ENCODE data around the gene DHRS11. TPM values are rescaled to one million over a fixed set of nuclear protein-coding genes. Genes with fewer than 3 reads are reported as not detected.

The DHRS11 gene
- polyA plus RNA-seq, 3 donors: 1.2 to 4.3 (median 2.7) TPM

- Histone ChIP-seq H3K4me1 (ENCODE audit: control insufficient read depth in 1 of 2, insufficient read depth in 2 of 2, low read length in 2 of 2) (no peaks in the 10 kb centered on the region), H3K4me3 (replicated peaks in 1 of 3; ENCODE audit: low read depth in 2 of 3, low read length in 3 of 3) (no peak overlapping the region), H3K27me3 (ENCODE audit: control insufficient read depth in 2 of 2, insufficient read depth in 2 of 2, low read length in 2 of 2) (no peaks in the 10 kb centered on the region), H2AFZ (ENCODE audit: insufficient read depth, low read depth, low read length, poor library complexity, severe bottlenecking) (no peak overlapping the region), H4K20me1 (ENCODE audit: insufficient read depth, low read length) (peaks cover 85% of the 10 kb centered on the region), H3K27ac (ENCODE audit: low read depth in 1 of 2, low read length in 2 of 2) (no peak overlapping the region), H3K79me2 (ENCODE audit: insufficient read depth, low read length) (peaks cover 41% of the 10 kb centered on the region), H3K9me3 (replicated peaks in 1 of 2; ENCODE audit: control insufficient read depth in 1 of 2, insufficient read depth in 1 of 2, low read length in 2 of 2) (no peaks in the 10 kb centered on the region), H3K9ac (ENCODE audit: insufficient read depth, low read length, poor library complexity, severe bottlenecking) (no peak overlapping the region), H3K4me2 (replicated peaks; ENCODE audit: extremely low read depth, low read length, poor library complexity, severe bottlenecking) (no peak overlapping the region), H3K36me3 (replicated peaks in 1 of 2; ENCODE audit: control insufficient read depth in 1 of 2, insufficient read depth in 2 of 2, low read length in 2 of 2) (peaks cover 91 to 98% of the 10 kb centered on the region in 2 donors)
- WGBS (ENCODE audit: insufficient coverage): no CpG with 5 or more reads among the region's 1 CpG
- Mint-ChIP-seq H3K4me3 (no peak overlapping the region), H3K4me1 (no peaks in the 10 kb centered on the region), H3K27me3 (ENCODE audit: low read depth in 3 of 3) (no peaks in the 10 kb centered on the region), H3K36me3 (peaks cover 74 to 89% of the 10 kb centered on the region in 2 donors), H3K27ac (no peak overlapping the region), H3K9me3 (peaks cover 0 to 3% (median 0%) of the 10 kb centered on the region in 7 donors)
- intact Hi-C loops (cut with micrococcal nuclease): no loop called here
- no peak for DNase-seq
- TF ChIP-seq CTCF (IDR thresholded peaks at IDR 0.05): no peak
Observed at GRCh38 chr17:36583787-36584186, 7.9 kb upstream of the DHRS11 start.

DNA sequence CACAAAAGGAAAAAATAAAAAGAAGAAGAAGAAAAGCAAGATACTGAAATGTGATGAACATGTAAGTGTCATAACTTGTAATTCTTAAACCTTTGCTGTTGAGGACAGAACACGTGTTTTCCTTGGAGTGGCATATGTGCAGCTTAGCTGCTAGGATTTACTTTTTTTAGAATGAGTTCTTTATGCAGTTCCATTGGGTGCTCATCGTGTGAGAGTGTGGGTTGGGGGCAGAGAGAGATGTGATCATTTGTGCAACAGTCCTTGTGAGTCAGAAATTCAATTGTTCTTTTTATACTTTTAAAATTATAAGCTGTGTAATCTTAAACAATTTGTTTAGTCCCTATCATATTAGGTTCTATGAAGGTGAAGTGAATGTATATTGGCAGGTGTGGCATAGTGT lies 5.5 kb upstream of the DHRS11 start:
- no peak for TF ChIP-seq CTCF (IDR thresholded peaks at IDR 0.05)
- H3K4me1 Mint-ChIP-seq: peaks cover 8% of the 10 kb centered on the region
- 100% methylated on average over 1 of the region's 2 CpGs for WGBS (ENCODE audit: insufficient coverage)
- no peaks in the 10 kb centered on the region for H3K9me3 ChIP-seq (replicated peaks in 1 of 2; ENCODE audit: control insufficient read depth in 1 of 2, insufficient read depth in 1 of 2, low read length in 2 of 2)
- no peak overlapping the region for H3K4me3 Mint-ChIP-seq
- H4K20me1 ChIP-seq (ENCODE audit: insufficient read depth, low read length): peaks cover 89% of the 10 kb centered on the region
- H3K36me3 Mint-ChIP-seq: peaks cover 61 to 80% of the 10 kb centered on the region in 2 donors
- intact Hi-C loops (cut with micrococcal nuclease): no loop called here
- H3K27me3 ChIP-seq (ENCODE audit: control insufficient read depth in 2 of 2, insufficient read depth in 2 of 2, low read length in 2 of 2): no peaks in the 10 kb centered on the region
- no peak overlapping the region for H3K9ac ChIP-seq (ENCODE audit: insufficient read depth, low read length, poor library complexity, severe bottlenecking)
- no peaks in the 10 kb centered on the region for H3K27me3 Mint-ChIP-seq (ENCODE audit: low read depth in 3 of 3)
- no peak overlapping the region for H3K27ac ChIP-seq (ENCODE audit: low read depth in 1 of 2, low read length in 2 of 2)
- no peak overlapping the region for H2AFZ ChIP-seq (ENCODE audit: insufficient read depth, low read depth, low read length, poor library complexity, severe bottlenecking)
- no peak overlapping the region for H3K4me3 ChIP-seq (replicated peaks in 1 of 3; ENCODE audit: low read depth in 2 of 3, low read length in 3 of 3)
- H3K36me3 ChIP-seq (replicated peaks in 1 of 2; ENCODE audit: control insufficient read depth in 1 of 2, insufficient read depth in 2 of 2, low read length in 2 of 2): peaks cover 76 to 88% of the 10 kb centered on the region in 2 donors
- peak overlapping the region in 1 of 7 donors; percentile 5 for H3K27ac Mint-ChIP-seq
- DNase-seq: no peak
- no peak overlapping the region for H3K4me2 ChIP-seq (replicated peaks; ENCODE audit: extremely low read depth, low read length, poor library complexity, severe bottlenecking)
- H3K4me1 ChIP-seq (ENCODE audit: control insufficient read depth in 1 of 2, insufficient read depth in 2 of 2, low read length in 2 of 2): peaks cover under 1 to 1% of the 10 kb centered on the region in 2 donors
- peaks cover 25% of the 10 kb centered on the region for H3K79me2 ChIP-seq (ENCODE audit: insufficient read depth, low read length)
- H3K9me3 Mint-ChIP-seq: peaks cover 0 to 3% (median 0%) of the 10 kb centered on the region in 7 donors
